ENCODE results near the gene HUNK.

DNA sequence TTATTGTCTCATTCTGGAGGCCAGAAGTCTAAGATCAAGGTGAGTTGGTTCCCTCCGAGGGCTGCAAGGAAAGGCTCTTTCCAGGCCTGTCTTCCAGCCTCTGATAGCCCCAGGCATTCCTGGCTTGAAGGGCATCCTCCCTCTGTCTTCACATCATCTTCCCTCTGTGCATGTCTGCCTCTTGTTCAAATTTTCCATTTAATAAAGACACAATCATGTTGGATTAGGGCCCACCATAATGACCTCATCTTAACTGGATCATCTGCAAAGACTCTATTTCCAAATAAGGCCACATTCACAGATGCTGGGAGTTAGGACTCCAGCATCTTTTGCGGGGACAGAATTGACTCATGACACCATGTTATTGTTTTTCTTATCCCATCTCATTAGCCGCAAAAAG, 24.5 kb downstream of the HUNK start:
- no peak for TF ChIP-seq CTBP1 (IDR thresholded peaks at IDR 0.05; ENCODE audit: borderline replicate concordance)
- TF ChIP-seq TARDBP (IDR thresholded peaks at IDR 0.05), result no peak
- TF ChIP-seq SP1 (IDR thresholded peaks at IDR 0.05), result no peak
- TF ChIP-seq LEF1 (IDR thresholded peaks at IDR 0.05; ENCODE audit: borderline replicate concordance), result no peak
- no peak for TF ChIP-seq SUZ12 (IDR thresholded peaks at IDR 0.05)
- TF ChIP-seq ELF4 (IDR thresholded peaks at IDR 0.05), result no peak
